K562 (cell line): Measurements from ENCODE around the gene ALG9. TPM values are rescaled to one million over a fixed set of nuclear protein-coding genes. Genes with fewer than 3 reads are reported as not detected.

ENCODE experiments used
- ATAC-seq: fragments of 200-7000 bp; cut with Tn5 transposase; 3 replicates; pipeline ENCODE4 v1.9.1; 2020; ENCODE audit warnings: moderate library complexity
- BruUV-seq: library from RNA; stranded (reverse); fragments of 400-500 nt; replicated peaks from 2 replicates; lab custom pipeline; 2021; lab: Mats Ljungman, UMichigan
- CTCF ChIA-PET: fragments of 300-600 bp; formaldehyde crosslinking; extraction: SDS; loops from one replicate; lab custom pipeline; 2021; ENCODE audit warnings: low intra/inter-chr PET ratio; lab: Yijun Ruan, JAX
- POLR2A ChIA-PET: fragments of 300-600, 350-650 bp; sonication (Branson Sonifier 250); formaldehyde crosslinking; extraction: SDS; loops from one replicate; lab custom pipeline; 2021; ENCODE audit warnings: antibody characterized with exemption, inconsistent platforms; lab: Yijun Ruan, JAX
- DNase-seq, 4 experiments: peaks; one replicate each; pipeline versions ENCODE4 v3.0.0 to v3.0.0-alpha.2; 2011 to 2018; ENCODE audit warnings: low spot score in 3 of 4, mixed read lengths in 3 of 4; ENCODE audit errors: extremely low read depth in 1 of 4
- FAIRE-seq: peaks from 2 replicates; lab custom pipeline; 2011; peaks lifted over from hg19 to GRCh38; lab: Jason Lieb, UNC
- H2AFZ ChIP-seq: 2 replicates; pipeline ENCODE4 v1.6.0; 2011; ENCODE audit warnings: low read depth, low read length, control low read depth, inconsistent platforms
- H3K27ac ChIP-seq: fragments of 200-600 bp; 3 replicates; pipeline ENCODE4 v1.8.0; 2011; ENCODE audit warnings: low read depth, mild to moderate bottlenecking, control low read depth, inconsistent platforms, low read length, moderate library complexity, mixed read lengths; ENCODE audit errors: extremely low read depth
- H3K27me3 ChIP-seq, 2 experiments: fragments of 300-600 bp in 1 of 2; 2 replicates in 1 of 2; 3 replicates in 1 of 2; pipeline versions ENCODE4 v1.6.0 to v1.8.0; 2011; ENCODE audit warnings: inconsistent platforms in 2 of 2, low read length in 2 of 2, mild to moderate bottlenecking in 1 of 2, mixed read lengths in 1 of 2, moderate library complexity in 1 of 2; ENCODE audit not compliant: control insufficient read depth in 2 of 2, insufficient read depth in 2 of 2
- H3K36me3 ChIP-seq: fragments of 300-600 bp; 3 replicates; pipeline ENCODE4 v1.8.0; 2011; ENCODE audit warnings: mild to moderate bottlenecking, low read length, inconsistent platforms; ENCODE audit not compliant: control insufficient read depth, insufficient read depth
- H3K4me1 ChIP-seq, 2 experiments: fragments of 200-600 bp in 1 of 2; replicated peaks in 1 of 2; 2 replicates in 1 of 2; 3 replicates in 1 of 2; pipeline versions ENCODE4 v1.5.1 to v1.8.0; 2011; ENCODE audit warnings: inconsistent platforms in 2 of 2, low read length in 2 of 2, mild to moderate bottlenecking in 1 of 2, mixed read lengths in 1 of 2, moderate library complexity in 1 of 2; ENCODE audit not compliant: control insufficient read depth in 2 of 2, insufficient read depth in 2 of 2
- H3K4me2 ChIP-seq: 2 replicates; pipeline ENCODE4 v1.6.1; 2011; ENCODE audit warnings: low read length, control low read depth, inconsistent platforms, mixed read lengths; ENCODE audit not compliant: insufficient read depth
- H3K4me3 ChIP-seq: fragments of 200-600 bp; sonication (generic), shearing (Covaris generic); 2 replicates; pipeline ENCODE4 v1.5.1; 2016; ENCODE audit warnings: control low read depth, inconsistent platforms
- H3K79me2 ChIP-seq: fragments of 200-600 bp; 3 replicates; pipeline ENCODE4 v1.8.0; 2011; ENCODE audit warnings: low read length, inconsistent platforms; ENCODE audit not compliant: control insufficient read depth, insufficient read depth
- H3K9ac ChIP-seq, 2 experiments: 2 replicates each; pipeline versions ENCODE4 v1.6.0 to v1.6.1; 2011; ENCODE audit warnings: low read depth in 2 of 2, low read length in 2 of 2, control low read depth in 1 of 2, inconsistent platforms in 1 of 2, mild to moderate bottlenecking in 1 of 2, mixed read lengths in 1 of 2; ENCODE audit not compliant: insufficient read depth in 1 of 2
- H3K9me1 ChIP-seq: one replicate; pipeline ENCODE4 v1.6.0; 2011; ENCODE audit warnings: inconsistent platforms, mild to moderate bottlenecking, low read length, moderate library complexity; ENCODE audit not compliant: control insufficient read depth, insufficient read depth
- H3K9me3 ChIP-seq: replicated peaks from 2 replicates; pipeline ENCODE4 v1.5.1; 2011; ENCODE audit warnings: low read depth, low read length, inconsistent platforms; ENCODE audit not compliant: control insufficient read depth, insufficient read depth
- H4K20me1 ChIP-seq: replicated peaks from 2 replicates; pipeline ENCODE4 v1.6.1; 2011; ENCODE audit warnings: low read length, inconsistent platforms, mixed read lengths; ENCODE audit not compliant: control insufficient read depth, insufficient read depth
- MNT ChIP-seq, 2 experiments: fragments of 450-650 bp; conservative IDR thresholded peaks; 2 replicates each; pipeline ENCODE4 v1.6.1; 2017; ENCODE audit warnings: mild to moderate bottlenecking in 2 of 2, moderate library complexity in 2 of 2
- MTF1 ChIP-seq: fragments of 250-450 bp; sonication (Bioruptor Pico); IDR thresholded peaks from 2 replicates; pipeline ENCODE4 v1.9.0; 2021; ENCODE audit warnings: moderate library complexity, mild to moderate bottlenecking, inconsistent platforms, borderline replicate concordance
- NCOA4 ChIP-seq: fragments of 450-650 bp; IDR thresholded peaks from 2 replicates; pipeline ENCODE4 v1.6.1; 2018; ENCODE audit warnings: mild to moderate bottlenecking; ENCODE audit not compliant: partially characterized antibody
- PHF21A ChIP-seq: fragments of 450-650 bp; IDR thresholded peaks from 2 replicates; pipeline ENCODE4 v1.6.1; 2017; ENCODE audit warnings: low read depth, borderline replicate concordance
- POLR2G ChIP-seq: fragments of 200-400 bp; formaldehyde crosslinking; IDR thresholded peaks from 2 replicates; pipeline ENCODE4 v1.6.1; 2017; ENCODE audit warnings: low read depth, mild to moderate bottlenecking, antibody characterized with exemption, low read length, moderate library complexity
- RBM14 ChIP-seq: fragments of 200-400 bp; formaldehyde crosslinking; IDR thresholded peaks from 2 replicates; pipeline ENCODE4 v1.6.1; 2018; ENCODE audit warnings: low read depth, mild to moderate bottlenecking, low read length, moderate library complexity, borderline replicate concordance; ENCODE audit not compliant: insufficient read depth
- RBM39 ChIP-seq: fragments of 200-400 bp; formaldehyde crosslinking; optimal IDR thresholded peaks from 2 replicates; pipeline ENCODE3; 2018; ENCODE audit warnings: low read depth, low read length
- U2AF1 ChIP-seq: fragments of 200-400 bp; formaldehyde crosslinking; optimal IDR thresholded peaks from 2 replicates; pipeline ENCODE3; 2017; ENCODE audit warnings: mild to moderate bottlenecking, low read depth, low read length, moderate library complexity
- ZNF121 ChIP-seq: sonication (generic); formaldehyde crosslinking; conservative IDR thresholded peaks from 2 replicates; pipeline ENCODE4 v1.8.0; 2022; ENCODE audit warnings: missing genetic modification reagents
- ZNF780A ChIP-seq: fragments of 250-450 bp; sonication (Bioruptor Pico); IDR thresholded peaks from 2 replicates; pipeline ENCODE4 v1.5.0; 2021; ENCODE audit warnings: mild to moderate bottlenecking
- WGBS: fragments of 100-300 bp; shearing (Covaris generic); methylation state at CpG from one replicate; pipeline ENCODE4 v1.1.6; 2016; ENCODE audit warnings: low coverage, mixed read lengths; ENCODE audit not compliant: insufficient coverage; ENCODE audit errors: missing lambda C conversion rate; 5-methylcytosine and 5-hydroxymethylcytosine counted together
- in situ Hi-C: fragments of 300-500 bp; cut with MboI; formaldehyde crosslinking; loops from 4 replicates; pipeline ENCODE4 v1.15.0; 2018; ENCODE audit warnings: inconsistent platforms, mixed read lengths
- intact Hi-C: fragments of 100-400 bp; cut with micrococcal nuclease; formaldehyde crosslinking; loops from 2 replicates; pipeline ENCODE4 v1.14.2; 2022
- polyA plus RNA-seq, 8 experiments: library from polyadenylated mRNA; depleted of rRNA in 4 of 8; stranded (reverse) in 5 of 8; unstranded in 3 of 8; fragments of >200 nt; fragmentation: Nextera tagmentation in 2 of 8; fragmentation: Illumina TruSeq in 1 of 8; extraction: Ambion mirVana in 2 of 8; extraction: Trizol in 1 of 8; gene quantifications; 2 replicates each; pipeline versions ENCODE4 v1.2.1 to v1.2.3, GENCODE V29; 2011 to 2014; ENCODE audit warnings: inconsistent platforms in 1 of 8, missing spikeins in 1 of 8
- total RNA-seq, 7 experiments: library from RNA; depleted of rRNA in 6 of 7; stranded (reverse); fragments of >200 nt in 6 of 7; fragmentation: Illumina TruSeq in 2 of 7; extraction: Trizol in 2 of 7; gene quantifications; 2 replicates each; pipeline versions ENCODE4 v1.2.1 to v1.2.3, GENCODE V29; 2011 to 2021; ENCODE audit warnings: low replicate concordance in 1 of 7

Gene ALG9
- total and polyA plus RNA-seq, 9 of the 15 experiments (the other 6 are each of a cell fraction or from before 2014, with no cell fraction given): 11.5 to 40.5 (median 24.9) TPM

- Histone ChIP-seq H3K9me1 (no peaks in the 10 kb centered on the region), H3K4me1 (peaks cover 0 to 3% of the 10 kb centered on the region in 2 experiments; a peak in 2 of 5 replicates), H3K36me3 (peaks cover 27% of the 10 kb centered on the region), H3K4me3 (no peak overlapping the region), H3K9ac (no peak overlapping the region), H4K20me1 (no peaks in the 10 kb centered on the region), H3K27ac (no peak overlapping the region), H3K4me2 (no peak overlapping the region), H3K79me2 (no peaks in the 10 kb centered on the region), H2AFZ (no peak overlapping the region), H3K27me3 (no peaks in the 10 kb centered on the region), H3K9me3 (no peaks in the 10 kb centered on the region)
- FAIRE-seq (no peak), ATAC-seq (no peak), DNase-seq (no peak)
- BruUV-seq: no TSS peak
- in situ Hi-C loops (no loop called here), intact Hi-C loops (no loop called here)
- ChIA-PET CTCF (no interaction called here), POLR2A (interaction anchor here (0.9 kb wide), 1 partner anchor 13 kb away, joined by 3 read pairs; no protein-coding TSS in a partner anchor)
- TF ChIP-seq NCOA4: no peak
- no peak for TF ChIP-seq RBM39
- TF ChIP-seq POLR2G: no peak
- no peak for TF ChIP-seq MTF1
- no peak for TF ChIP-seq PHF21A
- no peak for TF ChIP-seq U2AF1
- TF ChIP-seq ZNF121 (CRISPR knock-in tag): no peak
- TF ChIP-seq MNT (conservative IDR thresholded peaks at IDR 0.05): no peak
- no peak for TF ChIP-seq RBM14
- no peak for TF ChIP-seq ZNF780A (CRISPR knock-in tag)
- 67% methylated on average over 5 of the region's 5 CpGs for WGBS
These were observed 34.0 kb downstream of the ALG9 start for GRCh38 chr11:111837366-111837891.
